Cortex of kidney (tissue), 1 donor: ENCODE results near the gene SERPINB2.
"Not testable (repeated sequence)": the region's sequence is repeated elsewhere in the genome, so short reads cannot be mapped to it uniquely, and the experiment has no call there.

Experiments
- DNase-seq: peaks from one replicate; lab custom pipeline; 2025; lab: John Stamatoyannopoulos, UW

Gene SERPINB2

GRCh38 chr18:63936932-63937393 lies 49.5 kb downstream of the SERPINB2 start:
- no peak for DNase-seq

GRCh38 chr18:63940008-63940407 lies 52.5 kb downstream of the SERPINB2 start:
- DNase-seq, result no peak

GRCh38 chr18:63940543-63941050 lies 53.1 kb downstream of the SERPINB2 start:
- not testable (repeated sequence) for DNase-seq

- no peak for DNase-seq
Observed at GRCh38 chr18:63947051-63947790, 59.7 kb downstream of the SERPINB2 start.

GRCh38 chr18:63949068-63949737 lies 61.7 kb downstream of the SERPINB2 start, which contains the start of gene HMSD:
HMSD (plus strand) TSS chr18:63949301; CDS start chr18:63953456, 4,155 bp downstream.
- no peak for DNase-seq

- DNase-seq, result no peak
Observed at GRCh38 chr18:63951302-63951705, 63.8 kb downstream of the SERPINB2 start.
